HG02943 (cell line): Measurements from ENCODE around the gene RNF148.

Source experiments
- ATAC-seq: cut with Tn5 transposase; IDR thresholded peaks from one replicate; pipeline ENCODE4 v1.9.1; 2021; ENCODE audit warnings: mild to moderate bottlenecking, low read depth, moderate library complexity; ENCODE audit not compliant: unreplicated experiment

The RNF148 gene, protein sequence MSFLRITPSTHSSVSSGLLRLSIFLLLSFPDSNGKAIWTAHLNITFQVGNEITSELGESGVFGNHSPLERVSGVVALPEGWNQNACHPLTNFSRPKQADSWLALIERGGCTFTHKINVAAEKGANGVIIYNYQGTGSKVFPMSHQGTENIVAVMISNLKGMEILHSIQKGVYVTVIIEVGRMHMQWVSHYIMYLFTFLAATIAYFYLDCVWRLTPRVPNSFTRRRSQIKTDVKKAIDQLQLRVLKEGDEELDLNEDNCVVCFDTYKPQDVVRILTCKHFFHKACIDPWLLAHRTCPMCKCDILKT

DNA sequence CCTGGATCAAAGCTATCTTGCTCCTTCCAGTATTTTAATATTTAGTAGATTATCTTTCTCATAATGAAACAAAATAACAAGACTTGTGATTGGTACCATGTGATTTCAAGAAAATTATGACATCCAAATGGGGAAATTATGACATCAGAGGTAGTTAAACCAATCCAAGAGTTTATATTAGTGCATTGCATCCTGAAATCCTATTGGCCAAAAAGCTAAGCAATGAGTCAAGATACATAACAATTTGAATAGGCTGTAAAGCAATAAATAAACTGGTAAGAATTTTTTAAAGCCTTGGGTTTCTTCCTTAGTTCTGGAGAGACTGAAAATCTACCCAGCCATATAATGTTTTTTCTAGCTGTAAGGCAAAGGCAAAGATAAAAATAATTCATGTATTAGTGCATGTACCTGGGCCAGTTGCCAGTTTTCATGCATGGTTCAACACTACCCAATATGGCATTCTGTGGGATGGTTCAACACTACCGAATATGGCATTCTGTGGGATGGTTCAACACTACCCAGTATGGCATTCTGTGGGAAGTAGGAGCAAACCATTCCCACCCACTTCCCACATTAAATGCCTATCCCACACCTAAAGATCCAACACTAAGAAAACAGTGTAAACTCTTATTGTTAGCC lies at the start of gene RNF148:
TSS of gene RNF148 (minus strand) at position 51 of the 639 bp plus-strand sequence. CDS start 172 bp downstream, outside the sequence.
- no peak for ATAC-seq

GRCh38 chr7:122750389-122750788 lies 47.7 kb upstream of the RNF148 start:
- ATAC-seq, result no peak

- no peak for ATAC-seq
Measured at GRCh38 chr7:122748195-122748594, 45.5 kb upstream of the RNF148 start.

DNA sequence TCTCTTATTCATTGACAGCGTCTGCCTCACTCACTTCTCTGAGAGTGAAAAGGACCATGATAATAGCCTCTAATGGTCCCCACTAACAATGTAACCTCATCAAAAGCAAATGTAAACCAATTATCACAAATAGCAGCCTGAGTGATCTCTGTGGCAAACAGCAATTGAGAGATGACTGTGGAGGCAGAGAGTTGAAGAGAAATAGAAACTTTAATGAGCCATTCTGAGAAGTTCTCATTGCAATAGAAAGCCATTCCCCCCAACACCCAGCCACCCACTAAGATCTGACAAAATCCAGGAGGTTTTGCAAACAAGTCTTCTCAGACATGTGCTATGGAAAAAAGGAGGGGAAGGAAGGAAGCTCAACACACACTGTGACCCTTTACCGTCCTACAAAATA lies 44.2 kb upstream of the RNF148 start:
- ATAC-seq, result no peak

DNA sequence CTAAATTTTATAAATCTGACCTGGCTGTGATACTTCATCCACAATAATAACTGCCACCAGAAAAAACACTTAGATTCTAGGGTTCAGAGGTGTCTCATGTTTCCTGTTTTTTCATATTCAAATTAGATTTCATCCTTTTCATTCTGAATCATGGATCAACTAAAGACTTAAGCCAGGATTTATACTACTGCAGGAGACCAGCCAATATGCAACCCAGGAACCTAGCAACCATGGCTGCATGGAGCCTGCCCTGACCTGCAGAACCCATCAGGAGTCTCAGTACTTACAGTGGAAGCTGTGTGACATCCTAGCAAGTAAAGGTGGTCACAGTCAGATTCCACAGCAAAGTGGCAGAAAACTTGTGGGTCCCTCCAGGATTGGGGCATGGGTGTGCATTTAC lies 40.5 kb upstream of the RNF148 start:
- no peak for ATAC-seq

GRCh38 chr7:122738947-122739346 lies 36.2 kb upstream of the RNF148 start:
- ATAC-seq, result no peak

DNA sequence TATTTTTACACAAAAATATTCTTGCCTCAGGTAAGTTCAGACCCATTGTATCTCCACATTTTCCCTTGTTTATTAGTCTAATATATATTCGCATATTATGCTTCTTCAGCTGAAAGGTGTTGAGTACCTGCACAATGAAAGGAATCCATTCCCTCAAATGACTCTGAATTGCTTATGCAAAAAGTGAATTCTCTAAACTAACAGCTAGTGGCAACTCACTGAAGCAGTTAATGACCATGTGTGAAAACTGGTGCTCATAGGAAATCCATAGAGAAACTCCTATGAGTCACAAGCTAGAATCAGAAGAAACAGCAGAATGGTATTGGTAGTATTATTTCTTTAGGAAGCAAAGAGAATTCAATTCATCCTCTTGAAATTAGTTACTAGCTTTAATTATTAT lies 33.5 kb upstream of the RNF148 start:
- no peak for ATAC-seq

GRCh38 chr7:122727759-122728158 lies 25.0 kb upstream of the RNF148 start:
- ATAC-seq, result no peak

- no peak for ATAC-seq
Measured at GRCh38 chr7:122727354-122727753, 24.6 kb upstream of the RNF148 start.

DNA sequence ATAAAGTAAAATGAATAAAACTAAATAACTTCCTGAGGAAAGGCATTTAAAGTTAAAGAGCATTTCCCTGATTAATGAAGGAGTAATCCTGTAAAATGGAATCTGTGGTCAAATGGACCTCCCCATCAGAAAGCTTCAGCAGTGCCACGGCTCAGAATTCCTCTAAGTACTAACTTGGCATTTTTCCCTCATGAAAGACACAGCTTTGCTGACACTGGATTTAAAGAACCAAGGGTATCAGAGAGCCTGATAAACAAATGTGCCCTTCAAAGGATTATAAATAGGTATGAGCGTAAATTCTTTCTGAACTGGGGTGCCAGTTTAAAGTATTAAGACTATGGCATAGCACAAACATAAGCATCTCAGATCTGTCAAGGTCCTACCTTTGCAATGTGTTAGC lies 24.2 kb upstream of the RNF148 start:
- ATAC-seq, result no peak

- no peak for ATAC-seq
Measured at GRCh38 chr7:122724366-122724765, 21.6 kb upstream of the RNF148 start.

DNA sequence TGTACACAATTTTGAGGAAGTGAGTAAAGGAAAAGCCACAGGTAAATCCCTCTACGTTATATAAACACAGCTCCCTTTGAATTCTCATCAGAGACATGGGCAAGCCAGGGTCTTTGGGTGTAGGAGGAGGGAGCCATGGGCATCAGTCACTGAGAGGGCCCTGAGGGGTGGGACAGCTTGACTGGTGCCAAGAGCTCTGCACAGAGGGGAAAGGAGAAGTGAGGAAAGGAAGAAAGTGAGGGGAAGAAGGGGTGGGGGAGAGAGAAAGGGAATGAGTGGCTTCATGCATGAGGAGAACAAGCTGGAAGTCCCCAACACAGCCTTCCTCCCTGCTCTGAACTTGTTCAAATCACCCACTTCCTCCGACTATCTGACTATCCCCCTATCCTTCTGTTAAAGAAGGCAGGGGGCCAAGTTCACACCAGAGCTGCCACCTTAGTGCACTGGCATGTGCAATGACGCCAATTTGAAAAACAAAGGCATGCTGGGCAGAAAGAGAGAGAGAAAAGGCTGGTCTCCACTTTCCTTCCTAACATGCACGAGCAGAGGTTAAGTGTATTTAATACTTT lies 16.4 kb upstream of the RNF148 start:
- ATAC-seq, result no peak

DNA sequence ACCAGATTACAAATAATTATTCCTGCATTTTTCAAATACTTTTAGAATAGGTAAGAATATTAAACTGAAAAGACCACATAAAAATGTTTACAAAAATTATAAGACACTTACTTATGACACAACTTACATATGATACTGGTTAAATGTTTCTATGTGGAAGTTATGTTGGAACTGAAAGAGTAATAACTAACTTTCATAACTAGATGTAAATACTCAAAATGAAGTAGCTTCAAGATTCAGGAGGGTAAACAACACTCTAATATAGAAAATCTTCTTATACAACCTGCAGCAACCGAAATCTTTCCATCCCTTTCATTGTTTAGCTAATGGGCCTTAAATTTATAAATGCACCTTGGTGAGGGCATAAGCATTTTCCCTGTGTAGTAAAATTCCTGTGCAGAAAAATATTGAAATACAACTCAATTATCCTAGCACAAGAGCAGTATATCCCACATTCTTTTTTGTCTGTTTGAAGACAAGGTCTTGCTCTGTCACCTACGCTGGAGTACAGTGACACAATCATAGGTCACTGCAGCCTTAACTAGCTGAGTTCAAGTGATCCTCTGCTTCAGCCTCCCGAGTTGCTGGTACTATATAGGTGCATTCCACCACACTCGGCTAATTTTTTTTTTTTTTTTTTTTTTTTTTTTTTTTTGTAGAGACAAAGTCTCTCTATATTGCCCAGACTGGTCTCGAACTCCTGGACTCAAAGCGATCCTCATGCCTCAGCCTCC lies 14.8 kb upstream of the RNF148 start:
- ATAC-seq, result no peak

DNA sequence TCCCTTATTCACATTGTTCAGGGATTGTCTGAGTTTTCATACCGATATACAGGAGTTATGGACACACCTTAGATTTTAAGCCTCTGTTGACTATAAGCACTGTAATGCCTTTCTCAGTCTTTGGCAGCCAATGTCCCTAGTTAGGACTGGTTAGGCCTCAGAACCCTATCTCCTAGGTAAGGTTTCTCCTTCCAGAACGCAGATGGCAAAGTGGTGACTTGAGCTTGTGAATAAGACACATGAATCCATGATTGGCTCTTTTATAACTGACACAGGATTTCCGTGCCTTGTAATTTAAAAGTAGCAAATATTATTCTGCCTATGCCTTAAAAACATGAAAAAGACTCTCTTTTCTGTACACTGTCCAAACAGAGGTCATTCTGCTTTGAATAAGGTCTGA lies 12.5 kb upstream of the RNF148 start:
- no peak for ATAC-seq

DNA sequence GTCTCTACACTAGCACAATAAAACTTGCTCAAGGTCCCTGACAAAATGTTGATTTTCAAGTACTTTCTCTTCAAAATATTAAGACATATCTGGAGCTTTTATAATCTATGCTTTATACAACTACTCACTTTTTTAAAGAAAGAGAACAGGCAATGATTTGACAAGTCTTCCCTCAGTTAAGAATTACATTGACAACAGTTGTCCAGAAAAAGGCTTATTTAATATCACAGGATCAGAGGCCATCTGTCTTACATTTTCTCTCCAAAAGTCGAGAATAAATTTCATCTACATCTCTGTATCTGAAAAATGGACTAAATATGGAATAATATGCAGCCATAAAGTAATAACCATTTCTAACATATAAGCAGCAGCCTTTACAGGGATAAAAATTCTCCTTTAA lies 8.2 kb upstream of the RNF148 start:
- ATAC-seq, result no peak

DNA sequence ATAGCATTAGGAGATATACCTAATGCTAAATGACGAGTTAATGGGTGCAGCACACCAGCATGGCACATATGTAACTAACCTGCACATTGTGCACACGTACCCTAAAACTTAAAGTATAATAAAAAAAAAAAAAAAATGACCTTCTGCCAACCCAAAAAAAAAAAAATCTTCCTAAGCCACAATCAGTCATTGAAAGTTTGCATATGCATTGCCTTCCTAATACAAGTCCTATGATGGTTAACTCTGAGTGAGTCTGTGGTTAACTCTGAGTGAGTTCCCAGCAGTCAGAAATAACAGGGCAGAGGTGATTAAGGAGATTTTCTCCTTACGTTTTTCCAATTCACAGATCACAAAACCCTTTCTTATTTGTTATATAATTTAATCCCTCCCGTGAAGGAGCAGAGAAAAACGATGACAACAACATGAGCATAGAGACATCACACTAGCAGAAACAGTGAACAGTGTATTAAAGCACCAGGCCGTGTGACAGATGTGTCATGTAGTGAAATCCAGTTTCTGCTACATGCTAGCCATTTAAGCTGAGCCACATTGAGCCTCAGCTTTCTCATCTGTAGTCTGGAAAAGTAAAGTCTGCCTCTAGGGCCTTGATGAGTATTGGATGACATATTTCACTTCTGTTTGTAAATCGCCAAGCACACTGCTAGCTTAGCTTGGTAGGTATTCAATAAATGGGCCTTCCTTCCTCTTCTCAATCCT lies 7.4 kb upstream of the RNF148 start:
- ATAC-seq, result no peak

- ATAC-seq, result no peak
Measured at GRCh38 chr7:122706836-122707235, 4.1 kb upstream of the RNF148 start.

GRCh38 chr7:122699017-122699416 lies 3.7 kb downstream of the RNF148 start, which contains the start of gene RNF133:
Gene RNF133 (minus strand): TSS chr7:122699117. CDS start chr7:122698918, 199 bp downstream.
- ATAC-seq, result no peak

GRCh38 chr7:122695816-122696215 lies 6.9 kb downstream of the RNF148 start:
- ATAC-seq, result no peak

DNA sequence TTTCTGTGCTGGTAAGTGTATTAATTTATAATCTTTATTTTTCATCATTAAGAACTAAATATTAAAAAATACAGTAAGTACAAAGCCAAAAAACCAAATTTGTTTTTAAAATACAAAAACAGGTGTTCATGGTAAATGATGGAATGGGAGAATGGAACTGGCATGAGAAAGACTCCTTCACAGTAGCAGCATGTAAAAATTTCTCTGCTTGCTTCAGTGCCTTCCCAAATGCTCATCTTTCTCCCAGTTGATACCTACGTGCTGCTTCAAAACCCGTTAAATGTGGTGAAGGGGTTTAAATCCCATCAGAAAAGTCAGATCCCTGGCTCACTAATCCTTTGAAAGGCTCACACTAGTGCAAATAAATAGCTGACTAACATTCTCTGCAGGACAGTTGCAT lies 8.0 kb downstream of the RNF148 start:
- ATAC-seq, result no peak
